H1 (cell line): Measurements from ENCODE around the gene SLC23A2. TPM values are rescaled to one million over a fixed set of nuclear protein-coding genes. Genes with fewer than 3 reads are reported as not detected.

Experiments
- ASH2L ChIP-seq: fragments of 200-600, 300-600 bp; sonication (generic); IDR thresholded peaks from one replicate; pipeline ENCODE4 v1.7.1; 2017; ENCODE audit warnings: low read length
- CTBP2 ChIP-seq: IDR thresholded peaks from 2 replicates; pipeline ENCODE4 v1.7.0; 2011; ENCODE audit warnings: borderline replicate concordance, mild to moderate bottlenecking, moderate library complexity, mixed read lengths, low read length; ENCODE audit not compliant: insufficient read depth, insufficient read length
- KDM1A ChIP-seq: fragments of 200-600, 300-600 bp; sonication (generic); IDR thresholded peaks from 2 replicates; pipeline ENCODE4 v1.7.1; 2016; ENCODE audit warnings: mild to moderate bottlenecking, low read length, borderline replicate concordance
- MAFK ChIP-seq: IDR thresholded peaks from 2 replicates; pipeline ENCODE4 v1.6.1; 2012; ENCODE audit warnings: low read depth, mild to moderate bottlenecking, improper control_type of control experiment, low read length
- RXRA ChIP-seq: IDR thresholded peaks from 2 replicates; pipeline ENCODE4 v1.6.1; 2011; ENCODE audit warnings: low read depth, mild to moderate bottlenecking, low read length, moderate library complexity; ENCODE audit not compliant: insufficient read depth
- SIRT6 ChIP-seq: IDR thresholded peaks from one replicate; pipeline ENCODE4 v1.7.1; 2012; ENCODE audit warnings: low read length, inconsistent platforms
- TAF7 ChIP-seq: optimal IDR thresholded peaks from 2 replicates; pipeline ENCODE3; 2011; ENCODE audit warnings: low read depth, mild to moderate bottlenecking, inconsistent platforms, low read length, moderate library complexity, borderline replicate concordance
- TBP ChIP-seq: IDR thresholded peaks from 2 replicates; pipeline ENCODE4 v1.6.1; 2011; ENCODE audit warnings: low read depth, low read length, improper control_type of control experiment
- polyA plus RNA-seq, 7 experiments: library from polyadenylated mRNA; depleted of rRNA in 3 of 7; stranded (reverse) in 5 of 7; unstranded in 2 of 7; fragments of >200 nt in 5 of 7; fragments of 200-250 nt in 2 of 7; gene quantifications; 1 replicate in 5 of 7; 2 replicates in 1 of 7; 4 replicates in 1 of 7; pipeline versions ENCODE4 v1.2.1 to v1.2.3, GENCODE V29; 2011 to 2013; ENCODE audit warnings: missing spikeins in 2 of 7, mixed read lengths in 2 of 7
- total RNA-seq: library from RNA; stranded (reverse); fragmentation: NEBNext Ultra II Directional; extraction: Animal tissue kit (Norgen Biotek cat#: 25700); gene quantifications from 2 replicates; pipeline ENCODE4 v1.2.1, GENCODE V29; 2021
- TF ChIP-seq, protein P1 (sequence below): IDR thresholded peaks from 2 replicates; pipeline ENCODE4 v1.6.1; 2012; ENCODE audit warnings: low read length, inconsistent platforms

SLC23A2 gene
- total and polyA plus RNA-seq, 2 of the 8 experiments (the other 6 are each of a cell fraction or from before 2014, with no cell fraction given): 17.0 to 18.6 TPM

- TF ChIP-seq, protein P1, sequence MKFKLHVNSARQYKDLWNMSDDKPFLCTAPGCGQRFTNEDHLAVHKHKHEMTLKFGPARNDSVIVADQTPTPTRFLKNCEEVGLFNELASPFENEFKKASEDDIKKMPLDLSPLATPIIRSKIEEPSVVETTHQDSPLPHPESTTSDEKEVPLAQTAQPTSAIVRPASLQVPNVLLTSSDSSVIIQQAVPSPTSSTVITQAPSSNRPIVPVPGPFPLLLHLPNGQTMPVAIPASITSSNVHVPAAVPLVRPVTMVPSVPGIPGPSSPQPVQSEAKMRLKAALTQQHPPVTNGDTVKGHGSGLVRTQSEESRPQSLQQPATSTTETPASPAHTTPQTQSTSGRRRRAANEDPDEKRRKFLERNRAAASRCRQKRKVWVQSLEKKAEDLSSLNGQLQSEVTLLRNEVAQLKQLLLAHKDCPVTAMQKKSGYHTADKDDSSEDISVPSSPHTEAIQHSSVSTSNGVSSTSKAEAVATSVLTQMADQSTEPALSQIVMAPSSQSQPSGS: no peak
- TF ChIP-seq SIRT6 (no peak), TBP (no peak), RXRA (no peak), TAF7 (no peak), CTBP2 (no peak), ASH2L (no peak), KDM1A (no peak), MAFK (no peak)
- TF ChIP-seq, all 59 proteins: peak for 0
Observed at GRCh38 chr20:4910951-4911350, 90.4 kb downstream of the SLC23A2 start (continued).
